ENCODE measurements around the gene LRP5.

GRCh38 chr11:68429661-68430060 is 117.3 kb downstream of the LRP5 start:
- no peak for TF ChIP-seq CTCF (IDR thresholded peaks at IDR 0.05)
- no peak for TF ChIP-seq POLR2A (IDR thresholded peaks at IDR 0.05)
- no peak for TF ChIP-seq EP300 (IDR thresholded peaks at IDR 0.05)
